Gastroesophageal sphincter (tissue), 4 donors: Measurements from ENCODE around the gene GSK3A. TPM values are rescaled to one million over a fixed set of nuclear protein-coding genes. Genes with fewer than 3 reads are reported as not detected.

Source experiments
- ATAC-seq: fragments of 150-250 bp; one replicate; pipeline ENCODE4 v1.9.1; 2016; ENCODE audit warnings: mild to moderate bottlenecking, moderate library complexity
- H3K27ac ChIP-seq, 4 donors: fragments of 200-600 bp; sonication (generic) in 3 of 4; 1 replicate in 3 of 4; 2 replicates in 1 of 4; pipeline ENCODE4 v1.5.1; 2016 to 2019
- H3K27me3 ChIP-seq: fragments of 200-600 bp; sonication (generic); one replicate; pipeline ENCODE4 v1.5.1; 2019
- H3K36me3 ChIP-seq, 2 donors: fragments of 200-600 bp; sonication (generic); one replicate each; pipeline ENCODE4 v1.5.1; 2019; ENCODE audit warnings: control low read depth in 1 of 2
- H3K4me1 ChIP-seq, 3 donors: fragments of 200-600 bp; sonication (generic); 1 replicate in 2 of 3; 2 replicates in 1 of 3; pipeline ENCODE4 v1.5.1; 2016 to 2019; ENCODE audit warnings: control low read depth in 2 of 3
- H3K4me3 ChIP-seq, 2 donors: fragments of 200-600 bp; sonication (generic); one replicate each; pipeline ENCODE4 v1.5.1; 2019; ENCODE audit warnings: mild to moderate bottlenecking in 1 of 2, moderate library complexity in 1 of 2
- H3K9me3 ChIP-seq, 3 donors: fragments of 200-600 bp; sonication (generic); one replicate each; pipeline ENCODE4 v1.5.1; 2017 to 2019; ENCODE audit warnings: control low read depth in 2 of 3
- EP300 ChIP-seq: sonication (generic); formaldehyde crosslinking; IDR thresholded peaks from one replicate; pipeline ENCODE4 v1.6.1; 2017; ENCODE audit warnings: antibody characterized with exemption, mild to moderate bottlenecking
- POLR2A ChIP-seq, 2 donors: fragments of 450-650 bp; IDR thresholded peaks; one replicate each; pipeline ENCODE4 v1.6.1; 2017; ENCODE audit warnings: antibody characterized with exemption in 2 of 2, mild to moderate bottlenecking in 2 of 2, moderate library complexity in 1 of 2
- POLR2AphosphoS5 ChIP-seq: sonication (generic); formaldehyde crosslinking; IDR thresholded peaks from one replicate; pipeline ENCODE4 v1.6.1; 2017; ENCODE audit warnings: antibody characterized with exemption
- WGBS, 2 donors: methylation state at CpG; one replicate each; pipeline ENCODE4 v1.1.5; 2018; ENCODE audit warnings: low coverage in 1 of 2; 5-methylcytosine and 5-hydroxymethylcytosine counted together
- total RNA-seq, 4 donors: library from RNA; depleted of rRNA; stranded (reverse); fragments of >200 nt; gene quantifications; one replicate each; pipeline ENCODE4 v1.1.0, GENCODE V29; 2016
- TF ChIP-seq, protein P1 (sequence below), 4 experiments: fragments of 200-600 bp in 2 of 4; fragments of 450-650 bp in 2 of 4; sonication (generic) in 1 of 4; IDR thresholded peaks; one replicate each; pipeline ENCODE4 v1.5.1; 2017 to 2019; ENCODE audit warnings: antibody characterized with exemption in 4 of 4, mild to moderate bottlenecking in 2 of 4, moderate library complexity in 2 of 4

Gene GSK3A
- total RNA-seq, 4 donors from 2014 or later = 30.8 to 51.0 (median 35.1) TPM

DNA sequence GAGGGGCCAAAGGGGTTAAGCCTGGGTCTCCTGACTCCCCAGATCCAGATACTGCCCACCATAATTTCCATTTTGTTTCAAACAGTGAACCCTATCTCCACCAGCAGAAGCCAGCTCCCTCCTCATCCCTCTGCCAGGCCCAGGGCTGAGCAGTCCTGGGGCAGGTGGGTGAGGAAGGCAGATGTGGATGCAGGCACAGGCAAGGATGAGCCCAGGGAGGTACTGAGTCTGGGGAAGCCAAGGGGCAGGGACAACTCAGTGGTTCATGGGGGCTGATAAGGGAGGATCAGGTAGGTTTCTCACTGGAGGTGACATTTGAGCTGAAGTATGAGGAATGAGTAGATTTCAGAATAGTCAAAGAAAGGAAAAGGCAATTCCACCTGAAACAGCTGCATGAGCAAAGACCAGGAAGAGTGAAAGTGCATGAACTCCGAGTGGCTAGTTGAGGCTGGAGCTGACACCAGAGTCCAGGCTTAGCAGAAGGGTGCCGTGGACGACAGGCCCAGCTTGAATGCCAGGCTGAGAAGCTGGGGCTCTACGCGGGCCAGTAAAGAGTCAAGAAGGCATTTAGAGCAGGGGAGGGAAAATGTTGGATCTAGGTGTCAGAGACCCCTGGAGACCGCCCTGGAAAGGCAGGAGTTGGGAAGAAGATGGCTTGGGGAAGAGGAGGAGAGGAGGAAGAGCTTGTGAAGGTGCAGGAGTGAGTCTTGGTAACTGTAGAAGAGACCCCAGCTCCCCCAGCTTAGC, 36.9 kb upstream of the GSK3A start:
- 5 to 8% methylated on average over 5 to 6 of the region's 6 CpGs for WGBS, 2 donors
- no peak for ATAC-seq
- H3K36me3 ChIP-seq = peaks cover 0 to 15% of the 10 kb centered on the region in 2 donors
- no peaks in the 10 kb centered on the region for H3K27me3 ChIP-seq
- no peak for TF ChIP-seq EP300
- no peak for TF ChIP-seq POLR2A (IDR thresholded peaks at IDR 0.05)
- no peak for TF ChIP-seq POLR2AphosphoS5
- TF ChIP-seq, protein P1, sequence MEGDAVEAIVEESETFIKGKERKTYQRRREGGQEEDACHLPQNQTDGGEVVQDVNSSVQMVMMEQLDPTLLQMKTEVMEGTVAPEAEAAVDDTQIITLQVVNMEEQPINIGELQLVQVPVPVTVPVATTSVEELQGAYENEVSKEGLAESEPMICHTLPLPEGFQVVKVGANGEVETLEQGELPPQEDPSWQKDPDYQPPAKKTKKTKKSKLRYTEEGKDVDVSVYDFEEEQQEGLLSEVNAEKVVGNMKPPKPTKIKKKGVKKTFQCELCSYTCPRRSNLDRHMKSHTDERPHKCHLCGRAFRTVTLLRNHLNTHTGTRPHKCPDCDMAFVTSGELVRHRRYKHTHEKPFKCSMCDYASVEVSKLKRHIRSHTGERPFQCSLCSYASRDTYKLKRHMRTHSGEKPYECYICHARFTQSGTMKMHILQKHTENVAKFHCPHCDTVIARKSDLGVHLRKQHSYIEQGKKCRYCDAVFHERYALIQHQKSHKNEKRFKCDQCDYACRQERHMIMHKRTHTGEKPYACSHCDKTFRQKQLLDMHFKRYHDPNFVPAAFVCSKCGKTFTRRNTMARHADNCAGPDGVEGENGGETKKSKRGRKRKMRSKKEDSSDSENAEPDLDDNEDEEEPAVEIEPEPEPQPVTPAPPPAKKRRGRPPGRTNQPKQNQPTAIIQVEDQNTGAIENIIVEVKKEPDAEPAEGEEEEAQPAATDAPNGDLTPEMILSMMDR (IDR thresholded peaks at IDR 0.05) = no peak
- peak overlapping the region; percentile 91 to 99 (median 98) for H3K27ac ChIP-seq
- H3K4me3 ChIP-seq = peak overlapping the region; percentile 52 to 93
- no peaks in the 10 kb centered on the region for H3K9me3 ChIP-seq
- H3K4me1 ChIP-seq = peaks cover 0 to 90% (median 60%) of the 10 kb centered on the region in 3 donors

DNA sequence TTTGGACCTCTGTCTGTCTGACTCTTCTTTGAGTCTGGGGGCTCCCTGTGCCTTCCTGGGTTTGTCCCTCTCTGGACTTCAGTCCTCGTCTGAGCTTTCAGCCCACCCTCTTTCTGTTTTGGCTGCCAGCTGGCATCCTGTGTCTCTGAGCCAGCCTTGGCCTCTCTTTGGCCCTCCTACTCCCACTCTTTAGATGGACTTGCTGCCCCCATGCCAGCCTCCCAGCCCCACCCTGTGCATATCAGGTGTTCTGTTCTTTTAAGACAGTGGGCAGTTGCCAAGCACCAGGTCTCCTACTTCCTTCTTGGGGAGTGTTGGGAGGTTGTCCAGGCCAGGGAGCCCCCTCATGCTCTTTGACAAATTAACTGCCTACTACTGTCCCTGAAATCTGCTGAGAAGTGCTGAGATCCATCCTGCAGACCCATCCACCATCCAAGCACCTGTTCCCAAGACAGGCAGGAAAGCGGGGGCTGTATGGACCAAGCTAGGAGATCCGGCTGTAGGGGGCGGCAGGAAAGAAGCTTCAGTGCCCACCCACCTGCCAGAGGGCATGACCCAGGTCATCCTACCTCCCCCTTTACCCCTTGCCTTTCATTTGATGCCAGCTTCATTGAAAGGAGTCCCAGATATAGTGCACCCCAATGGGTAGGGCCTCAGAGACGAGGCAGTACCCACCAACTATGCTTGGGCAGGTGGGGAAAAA, 36.2 kb upstream of the GSK3A start:
- TF ChIP-seq POLR2A (IDR thresholded peaks at IDR 0.05) = no peak
- H3K36me3 ChIP-seq = peaks cover 0 to 23% of the 10 kb centered on the region in 2 donors
- no peaks in the 10 kb centered on the region for H3K9me3 ChIP-seq
- peaks cover 0 to 97% (median 60%) of the 10 kb centered on the region in 3 donors for H3K4me1 ChIP-seq
- no peaks in the 10 kb centered on the region for H3K27me3 ChIP-seq
- no peak for ATAC-seq
- peak overlapping the region; percentile 47 to 99 (median 98) for H3K27ac ChIP-seq
- no peak overlapping the region for H3K4me3 ChIP-seq
- 0 to 30% methylated on average over 1 to 2 of the region's 5 CpGs for WGBS, 2 donors

DNA sequence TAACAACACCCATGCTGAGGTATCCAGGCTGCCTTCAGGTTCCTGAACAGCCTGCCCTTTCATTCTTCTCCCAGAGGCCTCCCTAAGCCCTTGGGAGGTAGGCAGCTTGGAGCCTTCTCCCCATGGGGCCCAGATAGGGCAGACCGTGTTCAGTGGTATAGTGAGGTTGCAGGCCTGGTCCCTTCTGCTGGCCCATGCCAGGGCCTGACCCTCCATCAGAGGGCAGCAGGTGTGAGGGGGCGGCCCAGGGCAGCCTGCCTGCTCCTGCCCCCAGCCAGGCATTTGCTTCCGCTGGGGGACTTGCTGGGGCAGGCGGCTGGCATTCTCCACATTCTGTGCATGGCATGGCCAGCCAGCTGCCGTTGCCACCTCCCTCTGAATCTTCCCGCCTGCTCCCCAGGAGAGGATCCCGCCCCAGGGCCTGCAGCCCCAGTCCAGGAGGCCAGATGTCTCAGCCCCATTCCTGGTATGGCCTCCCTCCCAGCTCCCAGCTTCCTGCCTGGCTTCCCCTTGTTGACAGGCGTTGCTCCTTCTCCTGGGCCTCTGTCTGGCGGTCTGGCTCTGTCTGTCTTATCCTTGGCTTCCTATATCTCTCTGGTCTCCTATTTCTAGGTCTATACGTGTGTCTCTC, 35.5 kb upstream of the GSK3A start:
- H3K4me1 ChIP-seq = peaks cover 0 to 98% (median 56%) of the 10 kb centered on the region in 3 donors
- no peak for ATAC-seq

DNA sequence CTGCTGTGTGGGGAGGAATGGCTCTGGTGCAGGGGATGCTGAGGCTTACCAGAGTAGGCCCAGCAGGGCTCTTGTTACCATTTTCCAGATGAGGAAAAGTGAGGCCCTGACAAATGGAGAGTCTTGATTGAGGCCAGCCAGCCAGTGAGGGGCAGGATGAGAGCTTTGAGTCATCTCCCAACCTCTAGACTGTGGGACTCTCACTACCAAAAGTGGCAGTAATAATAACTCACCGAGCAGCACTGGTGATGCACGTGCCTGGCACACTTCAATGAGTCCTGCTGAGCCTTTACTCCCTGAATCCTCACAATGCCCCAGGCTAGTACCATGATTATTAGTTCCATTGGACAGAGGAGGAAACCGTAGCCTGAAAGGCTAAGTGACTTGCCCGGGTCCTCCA, 34.4 kb upstream of the GSK3A start:
- H3K4me3 ChIP-seq = no peak overlapping the region
- H3K9me3 ChIP-seq = no peaks in the 10 kb centered on the region
- H3K27me3 ChIP-seq = no peaks in the 10 kb centered on the region
- TF ChIP-seq EP300 = no peak
- TF ChIP-seq, protein P1 (IDR thresholded peaks at IDR 0.05) = no peak
- no peak for TF ChIP-seq POLR2AphosphoS5
- no peak for TF ChIP-seq POLR2A (IDR thresholded peaks at IDR 0.05)
- H3K4me1 ChIP-seq = peaks cover 0 to 98% (median 46%) of the 10 kb centered on the region in 3 donors
- ATAC-seq = no peak
- no CpG with 5 or more reads among the region's 4 CpGs for WGBS, 2 donors
- H3K36me3 ChIP-seq = peaks cover 0 to 40% of the 10 kb centered on the region in 2 donors
- H3K27ac ChIP-seq = peak overlapping the region in 3 of 4 donors; percentile 97 to 99 (median 98)

More for the DNA sequence above, 35.5 kb upstream of the GSK3A start:
- 0 to 4% methylated on average over 2 to 7 of the region's 10 CpGs for WGBS, 2 donors
- Histone ChIP-seq H3K36me3 (peaks cover 0 to 29% of the 10 kb centered on the region in 2 donors), H3K9me3 (no peaks in the 10 kb centered on the region), H3K27ac (peak overlapping the region; percentile 47 to 99 (median 98)), H3K4me3 (no peak overlapping the region), H3K27me3 (no peaks in the 10 kb centered on the region)
- TF ChIP-seq POLR2AphosphoS5 = no peak
- TF ChIP-seq EP300 = no peak
- no peak for TF ChIP-seq POLR2A (IDR thresholded peaks at IDR 0.05)
- TF ChIP-seq, protein P1 (IDR thresholded peaks at IDR 0.05) = no peak

DNA sequence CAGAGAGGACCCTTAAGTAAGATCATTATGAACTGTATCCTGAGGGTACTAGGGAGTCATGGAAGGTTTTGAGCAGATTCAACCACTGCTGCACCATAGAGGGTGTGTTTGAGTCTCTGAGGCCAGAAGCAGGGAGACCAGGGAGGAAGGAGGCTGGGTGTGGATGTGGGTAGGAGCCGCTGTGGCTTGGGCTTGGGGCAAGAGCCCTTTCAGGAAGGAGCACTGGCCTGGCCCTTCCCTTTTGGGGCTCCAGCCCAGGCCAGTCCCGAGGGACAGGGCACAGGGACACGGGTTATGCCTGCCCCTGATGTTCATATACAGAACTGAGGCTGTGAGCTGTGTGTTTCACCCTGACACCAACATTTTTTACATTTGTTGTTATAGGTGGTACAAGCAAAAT, 33.9 kb upstream of the GSK3A start:
- Histone ChIP-seq H3K36me3 (peaks cover 0 to 46% of the 10 kb centered on the region in 2 donors), H3K27me3 (no peaks in the 10 kb centered on the region), H3K27ac (peak overlapping the region in 3 of 4 donors; percentile 97 to 99 (median 98)), H3K4me1 (peaks cover 0 to 98% (median 44%) of the 10 kb centered on the region in 3 donors), H3K4me3 (no peak overlapping the region), H3K9me3 (no peaks in the 10 kb centered on the region)
- TF ChIP-seq POLR2AphosphoS5 (no peak), EP300 (no peak)
- TF ChIP-seq, protein P1 (IDR thresholded peaks at IDR 0.05) = no peak
- 41 to 83% methylated on average over 1 to 3 of the region's 3 CpGs for WGBS, 2 donors
- no peak for ATAC-seq
